ENCODE results near the gene PPP1R14D.
"Not testable (repeated sequence)": the region's sequence is repeated elsewhere in the genome, so short reads cannot be mapped to it uniquely, and the experiment has no call there.

Gene PPP1R14D

GRCh38 chr15:40828447-40829036 lies at the start of gene PPP1R14D:
Gene PPP1R14D (minus strand): TSS chr15:40828708. CDS start chr15:40828641, 67 bp downstream.
- no peak for DNase-seq (ENCODE audit: low read depth in 2 of 2)

GRCh38 chr15:40877694-40878093 lies 49.2 kb upstream of the PPP1R14D start:
- no peak for DNase-seq (ENCODE audit: low read depth in 2 of 2)

- DNase-seq (ENCODE audit: low read depth in 2 of 2) = no peak
These were observed 47.7 kb upstream of the PPP1R14D start for GRCh38 chr15:40875991-40876730.

GRCh38 chr15:40873694-40874561 lies 45.4 kb upstream of the PPP1R14D start, which contains the start of gene RHOV:
Gene RHOV (minus strand): TSS chr15:40874234. CDS start chr15:40874139, 95 bp downstream.
- peak; percentile 39 to 44 for DNase-seq (ENCODE audit: low read depth in 2 of 2)

GRCh38 chr15:40872791-40873693 lies 44.5 kb upstream of the PPP1R14D start:
- no peak for DNase-seq (ENCODE audit: low read depth in 2 of 2)

- DNase-seq (ENCODE audit: low read depth in 2 of 2) = no peak
These were observed 43.5 kb upstream of the PPP1R14D start for GRCh38 chr15:40871749-40872617.

GRCh38 chr15:40870716-40871115 lies 42.2 kb upstream of the PPP1R14D start:
- DNase-seq (ENCODE audit: low read depth in 2 of 2) = no peak

- DNase-seq (ENCODE audit: low read depth in 2 of 2) = no peak
These were observed 41.2 kb upstream of the PPP1R14D start for GRCh38 chr15:40869686-40870085.

- DNase-seq (ENCODE audit: low read depth in 2 of 2) = no peak
These were observed 38.7 kb upstream of the PPP1R14D start for GRCh38 chr15:40867199-40867598.

GRCh38 chr15:40863660-40864270 lies 35.3 kb upstream of the PPP1R14D start:
- DNase-seq (ENCODE audit: low read depth in 2 of 2) = no peak

- DNase-seq (ENCODE audit: low read depth in 2 of 2) = not testable (repeated sequence)
These were observed 32.6 kb upstream of the PPP1R14D start for GRCh38 chr15:40861147-40861546.

GRCh38 chr15:40859206-40859851 lies 30.8 kb upstream of the PPP1R14D start:
- peak; percentile 84 to 91 for DNase-seq (ENCODE audit: low read depth in 2 of 2)

- DNase-seq (ENCODE audit: low read depth in 2 of 2) = no peak
These were observed 30.2 kb upstream of the PPP1R14D start for GRCh38 chr15:40858706-40859105.

- DNase-seq (ENCODE audit: low read depth in 2 of 2) = peak; percentile 68 to 83
These were observed 29.3 kb upstream of the PPP1R14D start for GRCh38 chr15:40857601-40858341.

GRCh38 chr15:40856746-40857145 lies 28.2 kb upstream of the PPP1R14D start:
- no peak for DNase-seq (ENCODE audit: low read depth in 2 of 2)

- no peak for DNase-seq (ENCODE audit: low read depth in 2 of 2)
These were observed 27.3 kb upstream of the PPP1R14D start for GRCh38 chr15:40855706-40856234.

- no peak for DNase-seq (ENCODE audit: low read depth in 2 of 2)
These were observed 25.7 kb upstream of the PPP1R14D start for GRCh38 chr15:40854161-40854560.

GRCh38 chr15:40853241-40853890 lies 24.9 kb upstream of the PPP1R14D start:
- DNase-seq (ENCODE audit: low read depth in 2 of 2) = no peak
